GM23248 (cell line): ENCODE data around the gene CIAO3.

ENCODE experiments used
- EZH2 ChIP-seq: fragments of 200-600 bp; sonication (generic); IDR thresholded peaks from 2 replicates; pipeline ENCODE4 v1.6.1; 2018; ENCODE audit warnings: antibody characterized with exemption, mild to moderate bottlenecking; ENCODE audit not compliant: insufficient read depth, poor library complexity, severe bottlenecking
- EZH2phosphoT487 ChIP-seq: fragments of 200-600 bp; sonication (generic); IDR thresholded peaks from 2 replicates; pipeline ENCODE4 v1.6.1; 2018; ENCODE audit warnings: antibody characterized with exemption, moderate library complexity, mild to moderate bottlenecking, low read depth; ENCODE audit not compliant: insufficient read depth

DNA sequence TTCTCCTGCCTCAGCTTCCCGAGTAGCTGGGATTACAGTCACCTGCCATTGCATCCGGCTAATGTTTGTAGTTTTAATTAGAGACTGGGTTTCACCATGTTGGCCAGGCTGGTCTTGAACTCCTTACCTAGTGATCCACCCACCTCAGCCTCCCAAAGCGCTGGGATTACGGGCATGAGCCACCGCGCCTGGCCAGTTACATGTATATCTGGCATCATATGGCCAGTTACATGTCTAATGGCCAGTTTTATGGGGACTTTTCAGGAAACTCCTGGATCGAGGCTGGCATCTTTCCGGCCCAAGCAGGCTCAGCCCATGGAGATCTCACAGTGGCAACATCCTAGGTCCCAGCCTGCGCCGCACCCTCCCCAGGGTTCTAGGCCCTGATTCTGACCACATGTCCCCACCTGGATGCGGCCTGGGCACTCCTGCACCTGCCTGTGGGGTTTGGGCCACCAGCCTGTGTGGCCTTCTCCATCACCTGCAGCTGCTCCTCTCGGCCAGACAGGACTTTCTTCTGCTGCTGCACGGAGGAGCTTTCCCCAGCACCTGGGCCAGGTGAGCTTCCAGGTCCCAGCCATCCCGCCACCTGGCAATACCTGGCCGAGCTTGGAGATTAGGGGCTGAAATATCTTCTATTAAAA lies 1.3 kb upstream of the CIAO3 start:
- TF ChIP-seq EZH2 (no peak), EZH2phosphoT487 (no peak)
